Mucosa of rectum (tissue), 2 donors: Measurements from ENCODE around the gene SST.

Experiments used
- H3K27ac ChIP-seq, 2 donors: one replicate each; pipeline ENCODE4 v1.7.0; 2013; ENCODE audit warnings: inconsistent platforms in 2 of 2, low read depth in 2 of 2, low read length in 2 of 2
- H3K27me3 ChIP-seq, 2 donors: one replicate each; pipeline ENCODE4 v1.7.0; 2013; ENCODE audit warnings: low read length in 2 of 2; ENCODE audit not compliant: control insufficient read depth in 2 of 2, insufficient read depth in 2 of 2
- H3K36me3 ChIP-seq, 2 donors: one replicate each; pipeline ENCODE4 v1.7.0; 2013; ENCODE audit warnings: low read length in 2 of 2; ENCODE audit not compliant: control insufficient read depth in 2 of 2, insufficient read depth in 2 of 2
- H3K4me1 ChIP-seq, 2 donors: one replicate each; pipeline ENCODE4 v1.7.0; 2013; ENCODE audit warnings: low read length in 2 of 2, mild to moderate bottlenecking in 1 of 2; ENCODE audit not compliant: control insufficient read depth in 2 of 2, insufficient read depth in 2 of 2
- H3K4me3 ChIP-seq, 2 donors: one replicate each; pipeline ENCODE4 v1.7.0; 2013; ENCODE audit warnings: low read length in 2 of 2
- H3K9ac ChIP-seq, 2 donors: one replicate each; pipeline ENCODE4 v1.7.0; 2013; ENCODE audit warnings: low read length in 2 of 2, low read depth in 1 of 2, mild to moderate bottlenecking in 1 of 2
- H3K9me3 ChIP-seq, 2 donors: one replicate each; pipeline ENCODE4 v1.7.0; 2013; ENCODE audit warnings: low read length in 2 of 2; ENCODE audit not compliant: control insufficient read depth in 2 of 2
- donor health status: healthy.
- donor health status: Normal muscosa, but diverticular disease.

Gene SST

GRCh38 chr3:187702507-187703033 is 32.4 kb upstream of the SST start, which contains the start of gene RTP2:
TSS of gene RTP2 (minus strand) at chr3:187702557. CDS start at chr3:187702128, 429 bp downstream.
- Histone ChIP-seq H3K27ac (no peak within 1 kb of the TSS), H3K36me3 (no peaks in the 10 kb centered on the region), H3K4me3 (no peak within 1 kb of the TSS), H3K9me3 (no peaks in the 10 kb centered on the region), H3K27me3 (no peaks in the 10 kb centered on the region), H3K4me1 (no peaks in the 10 kb centered on the region), H3K9ac (no peak within 1 kb of the TSS)

GRCh38 chr3:187700249-187700648 is 30.1 kb upstream of the SST start:
- Histone ChIP-seq H3K9ac (no peak overlapping the region), H3K27me3 (no peaks in the 10 kb centered on the region), H3K27ac (no peak overlapping the region), H3K4me3 (no peak overlapping the region), H3K4me1 (no peaks in the 10 kb centered on the region), H3K36me3 (no peaks in the 10 kb centered on the region), H3K9me3 (no peaks in the 10 kb centered on the region)

GRCh38 chr3:187698499-187699399 is 28.6 kb upstream of the SST start:
- Histone ChIP-seq H3K27ac (no peak overlapping the region), H3K36me3 (no peaks in the 10 kb centered on the region), H3K4me3 (no peak overlapping the region), H3K9me3 (no peaks in the 10 kb centered on the region), H3K4me1 (no peaks in the 10 kb centered on the region), H3K9ac (no peak overlapping the region), H3K27me3 (no peaks in the 10 kb centered on the region)

GRCh38 chr3:187696021-187696420 is 25.8 kb upstream of the SST start:
- no peak overlapping the region for H3K27ac ChIP-seq
- peaks cover 0 to 4% of the 10 kb centered on the region in 2 donors for H3K27me3 ChIP-seq
- H3K4me3 ChIP-seq = no peak overlapping the region
- H3K9me3 ChIP-seq = no peaks in the 10 kb centered on the region
- H3K36me3 ChIP-seq = no peaks in the 10 kb centered on the region
- no peaks in the 10 kb centered on the region for H3K4me1 ChIP-seq
- H3K9ac ChIP-seq = no peak overlapping the region

GRCh38 chr3:187695449-187695848 is 25.3 kb upstream of the SST start:
- no peaks in the 10 kb centered on the region for H3K36me3 ChIP-seq
- H3K27me3 ChIP-seq = peaks cover 0 to 4% of the 10 kb centered on the region in 2 donors
- H3K9ac ChIP-seq = no peak overlapping the region
- no peaks in the 10 kb centered on the region for H3K4me1 ChIP-seq
- H3K27ac ChIP-seq = no peak overlapping the region
- H3K9me3 ChIP-seq = no peaks in the 10 kb centered on the region
- H3K4me3 ChIP-seq = no peak overlapping the region

GRCh38 chr3:187694801-187695200 is 24.6 kb upstream of the SST start:
- no peaks in the 10 kb centered on the region for H3K36me3 ChIP-seq
- H3K4me3 ChIP-seq = no peak overlapping the region
- no peak overlapping the region for H3K27ac ChIP-seq

GRCh38 chr3:187693431-187693830 is 23.2 kb upstream of the SST start:
- Histone ChIP-seq H3K4me1 (no peaks in the 10 kb centered on the region), H3K27ac (no peak overlapping the region), H3K36me3 (no peaks in the 10 kb centered on the region), H3K9ac (no peak overlapping the region), H3K9me3 (no peaks in the 10 kb centered on the region), H3K4me3 (no peak overlapping the region), H3K27me3 (peaks cover 0 to 7% of the 10 kb centered on the region in 2 donors)

More at GRCh38 chr3:187694801-187695200, 24.6 kb upstream of the SST start:
- Histone ChIP-seq H3K4me1 (no peaks in the 10 kb centered on the region), H3K27me3 (peaks cover 0 to 7% of the 10 kb centered on the region in 2 donors), H3K9ac (no peak overlapping the region), H3K9me3 (no peaks in the 10 kb centered on the region)

GRCh38 chr3:187689984-187690383 is 19.8 kb upstream of the SST start:
- Histone ChIP-seq H3K4me1 (no peaks in the 10 kb centered on the region), H3K27me3 (peaks cover 0 to 7% of the 10 kb centered on the region in 2 donors), H3K27ac (no peak overlapping the region), H3K4me3 (no peak overlapping the region), H3K9me3 (peaks cover 0 to under 1% of the 10 kb centered on the region in 2 donors), H3K9ac (no peak overlapping the region), H3K36me3 (no peaks in the 10 kb centered on the region)

- peaks cover 0 to 4% of the 10 kb centered on the region in 2 donors for H3K27me3 ChIP-seq
- no peak overlapping the region for H3K9ac ChIP-seq
- H3K36me3 ChIP-seq = no peaks in the 10 kb centered on the region
- no peaks in the 10 kb centered on the region for H3K4me1 ChIP-seq
- H3K4me3 ChIP-seq = no peak overlapping the region
- no peak overlapping the region for H3K27ac ChIP-seq
- H3K9me3 ChIP-seq = peaks cover 0 to 4% of the 10 kb centered on the region in 2 donors
Measured at GRCh38 chr3:187686621-187687273, 16.6 kb upstream of the SST start.

- Histone ChIP-seq H3K9me3 (peaks cover 0 to 4% of the 10 kb centered on the region in 2 donors), H3K27me3 (peaks cover 0 to 4% of the 10 kb centered on the region in 2 donors), H3K27ac (no peak overlapping the region), H3K4me1 (no peaks in the 10 kb centered on the region), H3K9ac (no peak overlapping the region), H3K4me3 (no peak overlapping the region), H3K36me3 (no peaks in the 10 kb centered on the region)
Measured at GRCh38 chr3:187685948-187686347, 15.8 kb upstream of the SST start.
